Activated CD4-positive, CD25-positive, alpha-beta regulatory T cell treated with anti-CD3 and anti-CD28 coated beads, Interleukin-2, amount 50 U/mL, for 72 hours (primary cell): ENCODE measurements around the gene RNF157.
"Not testable (repeated sequence)": the region's sequence is repeated elsewhere in the genome, so short reads cannot be mapped to it uniquely, and the experiment has no call there.

Experiments
- DNase-seq: peaks from one replicate; pipeline ENCODE4 v3.0.0; 2021

RNF157 gene

GRCh38 chr17:76226749-76227148, 13.5 kb downstream of the RNF157 start:
- not testable (repeated sequence) for DNase-seq

GRCh38 chr17:76225373-76226086, 14.8 kb downstream of the RNF157 start:
- not testable (repeated sequence) for DNase-seq

DNA sequence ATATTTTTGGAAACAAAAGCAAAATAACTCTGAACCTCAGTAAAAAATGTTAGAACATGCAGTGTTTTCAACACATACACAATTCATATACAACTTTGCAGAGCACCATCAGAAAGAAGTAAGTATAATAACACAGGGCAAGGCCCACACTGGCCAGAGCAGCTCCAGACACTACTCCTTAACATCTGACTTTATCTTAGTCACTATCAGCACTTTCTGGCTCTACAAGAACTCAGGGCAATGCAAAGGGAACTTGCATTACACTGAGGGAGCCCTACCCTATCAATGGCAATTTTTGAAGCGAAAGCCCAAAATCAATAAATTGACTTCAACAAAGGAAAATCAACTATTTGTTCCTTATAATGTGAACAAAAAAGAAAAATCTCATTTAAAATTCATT, 16.5 kb downstream of the RNF157 start:
- no peak for DNase-seq

DNA sequence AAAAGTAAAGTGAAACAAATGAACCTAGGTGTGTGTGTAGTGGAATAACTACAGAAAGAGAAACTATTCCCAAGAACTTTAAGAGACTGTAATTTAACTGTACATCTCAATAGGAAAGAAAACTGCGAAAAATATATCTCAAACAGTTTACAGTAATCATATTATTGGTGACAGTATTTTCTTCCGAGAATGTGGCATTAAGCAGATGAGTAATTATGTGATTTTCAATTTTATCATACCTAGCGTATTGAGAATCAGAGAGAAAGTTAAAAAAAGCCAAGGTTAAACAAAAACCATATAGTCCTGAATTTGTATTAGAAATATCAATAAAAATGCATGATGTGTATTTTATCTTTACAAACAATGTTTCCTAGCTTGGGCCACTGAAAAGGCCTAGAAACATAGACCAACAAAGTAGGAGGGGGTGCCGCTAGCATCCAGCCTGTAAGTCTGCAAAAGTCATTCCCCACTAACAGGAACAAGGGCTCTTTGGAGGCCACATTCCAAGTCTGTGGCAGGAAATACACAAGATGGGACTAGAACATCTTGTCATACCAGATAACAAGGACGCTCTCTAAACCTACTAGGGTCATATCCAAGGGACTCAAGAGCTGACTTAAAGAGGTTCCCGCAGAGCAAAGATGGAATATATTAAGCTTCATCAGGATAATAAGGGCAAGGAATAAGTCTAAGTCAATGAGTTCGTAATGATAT, 20.5 kb downstream of the RNF157 start:
- DNase-seq: no peak

- DNase-seq: no peak
These were observed 23.2 kb downstream of the RNF157 start for GRCh38 chr17:76217081-76217480.

DNA sequence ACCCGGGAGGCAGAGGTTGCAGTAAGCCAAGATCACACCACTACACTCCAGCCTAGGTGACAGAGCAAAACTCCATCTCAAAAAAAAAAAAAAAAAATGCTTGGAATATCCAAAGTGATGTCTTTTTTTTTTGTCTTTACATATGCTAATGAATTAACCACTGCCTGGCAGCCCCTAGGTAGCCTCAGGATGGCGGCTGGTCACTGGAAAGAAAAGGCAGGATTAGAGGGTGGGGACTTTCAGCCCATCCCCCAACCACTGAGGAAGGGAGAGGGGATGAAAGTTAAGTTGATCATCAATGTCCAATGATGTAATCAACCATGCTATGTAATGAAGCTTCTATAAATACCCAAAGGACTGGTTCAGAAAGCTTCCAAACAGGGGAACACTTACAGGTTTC, 26.8 kb downstream of the RNF157 start:
- DNase-seq: no peak

GRCh38 chr17:76208120-76208519, 32.2 kb downstream of the RNF157 start:
- no peak for DNase-seq

- no peak for DNase-seq
These were observed 32.8 kb downstream of the RNF157 start for GRCh38 chr17:76207275-76208059.

GRCh38 chr17:76205542-76206144, 34.6 kb downstream of the RNF157 start:
- not testable (repeated sequence) for DNase-seq

DNA sequence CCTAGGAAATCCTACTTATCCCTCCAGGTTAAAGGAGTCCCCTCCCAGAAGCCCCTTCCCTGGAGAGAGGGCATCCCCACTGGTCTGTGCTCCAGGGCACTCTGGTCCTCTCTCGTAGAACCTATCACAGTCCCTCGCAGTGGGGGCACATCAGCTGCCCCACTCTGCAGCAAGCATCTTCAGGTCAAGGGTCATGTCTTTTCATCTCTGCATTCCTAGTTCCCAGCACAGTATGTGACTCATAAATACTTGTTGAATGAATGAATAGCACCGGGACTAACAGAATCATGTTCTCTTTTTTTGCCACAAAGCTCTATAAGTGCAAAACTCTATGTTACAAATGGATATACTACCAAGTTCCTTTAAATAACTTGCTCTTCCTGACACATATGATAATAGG, 36.0 kb downstream of the RNF157 start:
- DNase-seq: no peak

DNA sequence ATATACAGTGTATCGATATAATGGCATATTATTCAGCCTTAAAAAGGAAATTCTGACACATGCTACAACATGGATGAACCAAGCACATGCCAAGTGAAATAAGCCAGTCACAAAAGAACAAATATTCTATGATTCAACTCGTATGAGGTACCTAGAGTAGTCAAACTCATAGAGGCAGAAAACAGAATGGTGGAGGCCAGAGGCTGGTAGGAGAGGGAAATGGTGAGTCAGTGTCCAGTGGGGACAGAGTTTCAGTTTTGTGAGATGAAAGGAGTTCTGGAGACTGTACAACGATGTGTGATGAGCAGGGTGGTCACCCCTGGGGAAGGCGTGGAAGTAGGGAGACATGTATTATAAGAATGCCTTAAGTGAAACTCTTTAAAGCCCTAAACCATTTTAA, 39.9 kb downstream of the RNF157 start:
- no peak for DNase-seq

GRCh38 chr17:76199469-76199868, 40.8 kb downstream of the RNF157 start:
- peak; percentile 56 for DNase-seq

GRCh38 chr17:76198702-76199101, 41.6 kb downstream of the RNF157 start:
- no peak for DNase-seq

GRCh38 chr17:76197911-76198310, 42.4 kb downstream of the RNF157 start:
- no peak for DNase-seq

- no peak for DNase-seq
These were observed 43.6 kb downstream of the RNF157 start for GRCh38 chr17:76196675-76197074.

- DNase-seq: no peak
These were observed 44.8 kb downstream of the RNF157 start for GRCh38 chr17:76195281-76196096.

- DNase-seq: no peak
These were observed 46.7 kb downstream of the RNF157 start for GRCh38 chr17:76193591-76193990.

DNA sequence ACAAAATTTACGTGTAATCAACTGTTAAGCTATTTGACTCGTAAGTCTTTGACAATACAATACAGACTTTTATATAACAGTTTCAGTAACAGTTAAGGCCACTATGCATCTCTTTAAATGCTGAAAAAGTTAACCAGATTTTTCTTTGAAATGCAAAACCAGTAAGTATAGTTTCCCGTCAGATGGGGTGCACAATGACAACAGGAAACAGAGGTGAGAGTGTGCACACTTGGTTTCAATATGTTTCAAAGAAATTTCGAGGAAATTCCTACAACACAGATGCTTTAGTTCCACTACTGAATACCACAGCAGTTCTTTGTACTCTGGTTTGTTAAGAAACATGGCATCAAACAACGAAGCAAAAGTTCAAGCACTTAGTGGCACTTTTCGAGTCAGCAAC, 48.4 kb downstream of the RNF157 start:
- no peak for DNase-seq

- DNase-seq: no peak
These were observed 50.6 kb downstream of the RNF157 start for GRCh38 chr17:76189741-76190140.

DNA sequence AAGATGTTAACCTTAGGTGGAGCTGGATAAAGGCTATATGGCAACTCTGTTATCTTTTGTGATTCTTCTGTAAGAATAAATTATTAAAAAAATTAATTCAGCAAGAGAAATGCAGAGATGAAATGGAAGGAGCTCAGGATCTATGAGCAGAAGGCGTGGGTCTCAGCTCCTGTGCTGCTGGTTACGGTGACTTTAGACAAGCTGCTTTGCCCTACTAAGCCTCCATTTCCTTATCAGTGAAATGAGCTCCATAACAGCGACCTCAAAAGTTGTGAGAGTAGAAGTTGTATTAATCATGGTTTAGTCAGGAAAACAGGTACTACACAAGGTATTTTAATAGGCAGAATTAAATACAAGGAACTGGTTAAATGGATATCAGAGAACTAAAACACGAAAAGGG, 51.0 kb downstream of the RNF157 start:
- no peak for DNase-seq

DNA sequence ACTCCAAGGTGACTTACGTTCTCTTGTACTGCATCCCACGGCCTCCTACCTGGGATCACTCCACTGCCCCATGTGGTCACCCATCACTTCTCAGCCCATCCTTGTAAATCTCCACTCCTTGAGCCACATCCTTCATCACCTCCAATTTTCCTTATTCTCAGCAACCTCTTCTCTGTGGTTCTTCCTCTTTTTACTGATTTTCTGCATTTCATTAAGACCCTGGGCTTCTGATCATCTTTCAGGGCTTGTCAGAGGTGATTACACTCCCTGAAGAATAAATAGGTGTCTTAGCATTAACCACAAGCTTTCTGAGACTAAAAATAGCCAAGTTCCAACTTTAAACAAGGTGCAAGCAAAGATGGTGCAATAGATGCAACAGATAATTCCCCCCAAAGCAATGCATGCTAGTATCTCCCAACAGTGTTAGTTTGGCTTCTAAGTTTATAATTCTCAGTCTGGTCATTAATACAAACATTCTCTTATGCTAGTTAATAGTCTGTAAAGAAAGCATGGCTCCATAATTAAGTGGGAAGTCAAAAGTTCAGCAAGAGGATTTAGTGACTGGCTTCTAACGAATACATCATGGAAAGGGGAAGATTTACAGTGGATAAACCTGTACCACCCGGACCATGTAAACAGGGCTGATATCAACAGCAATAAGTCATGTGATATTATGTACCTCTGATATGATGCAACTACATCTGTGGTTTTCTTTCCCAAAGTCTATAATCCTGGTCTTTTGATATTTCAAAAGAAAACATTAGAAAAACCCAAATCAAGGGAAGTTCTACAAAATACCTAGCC, 51.9 kb downstream of the RNF157 start:
- DNase-seq: no peak

DNA sequence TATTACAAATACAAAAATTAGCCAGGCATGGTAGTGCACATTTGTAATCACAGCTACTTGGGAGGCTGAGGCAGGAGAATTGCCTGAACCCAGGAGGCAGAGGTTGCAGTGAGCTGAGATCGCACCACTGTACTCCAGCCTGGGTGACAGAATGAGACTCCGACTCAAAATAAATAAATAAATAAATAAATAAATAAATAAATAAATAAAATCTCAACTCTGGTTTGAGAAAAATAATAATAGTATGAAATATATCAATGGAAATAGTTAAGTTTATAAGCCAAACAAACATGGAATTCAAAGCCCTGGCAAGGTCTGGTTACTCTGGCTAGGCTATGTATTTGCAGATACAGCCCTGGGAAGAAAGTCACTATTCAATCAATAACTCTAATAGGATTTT, 53.5 kb downstream of the RNF157 start:
- not testable (repeated sequence) for DNase-seq
